Fibroblast of mammary gland (primary cell): ENCODE results near the gene GULP1.

ENCODE experiments used
- DNase-seq: peaks from one replicate; pipeline ENCODE4 v3.0.0-alpha.2; 2010; ENCODE audit warnings: low read depth
- H3K4me3 ChIP-seq: 2 replicates; pipeline ENCODE4 v1.5.1; 2011; ENCODE audit warnings: low read depth, mild to moderate bottlenecking, low read length, moderate library complexity; ENCODE audit not compliant: control insufficient read depth
- CTCF ChIP-seq: conservative IDR thresholded peaks from 2 replicates; pipeline ENCODE4 v1.5.1; 2011; ENCODE audit warnings: low read depth, low read length, inconsistent platforms; ENCODE audit not compliant: control insufficient read depth, insufficient read depth

Gene GULP1

GRCh38 chr2:188391354-188391753 is 99.7 kb downstream of the GULP1 start:
- DNase-seq: no peak
- TF ChIP-seq CTCF: no peak
- H3K4me3 ChIP-seq: no peak overlapping the region

- H3K4me3 ChIP-seq: no peak overlapping the region
- DNase-seq: no peak
- TF ChIP-seq CTCF: no peak
These were observed 103.3 kb downstream of the GULP1 start for GRCh38 chr2:188394931-188395472.

GRCh38 chr2:188395903-188396689 is 104.4 kb downstream of the GULP1 start:
- no peak for TF ChIP-seq CTCF
- H3K4me3 ChIP-seq: no peak overlapping the region
- no peak for DNase-seq

GRCh38 chr2:188399159-188399558 is 107.5 kb downstream of the GULP1 start:
- TF ChIP-seq CTCF: no peak
- no peak overlapping the region for H3K4me3 ChIP-seq
- DNase-seq: peak; percentile 55

GRCh38 chr2:188403676-188404075 is 112.0 kb downstream of the GULP1 start:
- no peak overlapping the region for H3K4me3 ChIP-seq
- TF ChIP-seq CTCF: no peak
- DNase-seq: no peak

GRCh38 chr2:188404341-188405004 is 112.8 kb downstream of the GULP1 start:
- peak; percentile 12 for DNase-seq
- no peak for TF ChIP-seq CTCF
- no peak overlapping the region for H3K4me3 ChIP-seq

- no peak for DNase-seq
- TF ChIP-seq CTCF: no peak
- no peak overlapping the region for H3K4me3 ChIP-seq
These were observed 114.7 kb downstream of the GULP1 start for GRCh38 chr2:188406414-188406813.
